Measurements from ENCODE around the gene DDB1. TPM values are rescaled to one million over a fixed set of nuclear protein-coding genes. Genes with fewer than 3 reads are reported as not detected.

Gene DDB1
- total RNA-seq, 1 experiment from 2014 or later: 284 TPM

DNA sequence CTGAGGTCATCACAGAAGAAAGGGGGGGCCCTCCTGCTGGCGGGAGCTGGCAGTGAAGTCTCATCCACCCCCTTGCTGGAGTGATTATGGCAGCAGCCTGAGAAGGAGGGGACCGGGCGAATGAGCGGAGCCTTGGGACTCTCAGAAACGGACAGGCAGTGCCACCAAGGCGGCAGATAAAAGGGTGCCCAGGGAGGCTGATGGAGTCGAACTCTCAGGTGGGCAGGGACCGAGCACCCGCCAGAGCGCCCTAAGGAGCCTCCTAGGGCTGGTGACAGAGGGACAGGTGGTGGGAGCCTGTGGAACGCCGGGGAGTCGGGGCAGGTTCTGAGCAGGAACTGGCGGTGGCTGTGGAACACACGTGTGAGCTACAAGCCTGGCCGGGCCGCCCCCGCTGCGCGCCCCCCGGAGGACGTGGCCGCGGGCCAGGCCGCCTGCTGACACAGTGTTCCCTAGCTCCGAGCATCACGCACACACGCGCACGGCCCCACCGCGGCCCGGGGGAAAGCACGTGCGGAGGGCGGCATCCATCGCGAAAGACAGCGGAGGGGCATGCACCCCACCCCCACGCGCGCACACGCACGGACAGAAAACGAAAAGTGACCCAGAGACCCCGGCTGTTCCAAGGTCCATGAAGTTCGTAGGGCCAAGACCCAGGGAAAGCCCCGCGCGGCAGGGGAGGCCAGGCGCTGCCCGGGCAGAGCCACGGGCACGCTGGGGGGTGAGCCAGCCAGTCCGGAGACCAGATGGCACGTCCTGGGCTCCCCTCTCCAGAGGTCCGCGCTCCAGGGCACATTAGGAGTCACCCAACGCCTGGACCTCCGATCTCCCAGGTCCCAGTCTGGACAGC lies 38.8 kb downstream of the DDB1 start:
- TF ChIP-seq CTCF (IDR thresholded peaks at IDR 0.05; ENCODE audit: insufficient read depth in 1 of 2, low read depth in 1 of 2, low read length in 1 of 2, severe bottlenecking in 1 of 2, unreplicated experiment in 1 of 2): peak in 1 of 2 experiments; percentile 23
- Mint-ChIP-seq H3K4me3 (ENCODE audit: unreplicated experiment) (peak overlapping the region; percentile 96), H3K36me3 (ENCODE audit: insufficient read depth, unreplicated experiment) (peaks cover 31% of the 10 kb centered on the region), H3K27ac (ENCODE audit: unreplicated experiment) (peak overlapping the region; percentile 88), H3K27me3 (ENCODE audit: insufficient read depth, unreplicated experiment) (no peaks in the 10 kb centered on the region), H3K9me3 (ENCODE audit: unreplicated experiment) (no peaks in the 10 kb centered on the region), H3K4me1 (ENCODE audit: low read depth, unreplicated experiment) (peaks cover 12% of the 10 kb centered on the region)
- no TSS peak for BruUV-seq (replicated peaks)
- H3K27me3 ChIP-seq (replicated peaks; ENCODE audit: control insufficient read depth, insufficient read depth, low read length): no peaks in the 10 kb centered on the region
- ChIA-PET POLR2A (interaction anchor here (0.7 to 2.2 kb wide), 3 partner anchors 68 to 135 kb away, joined by 3 to 22 read pairs (median 6); partner anchors contain the start of genes CPSF7, CYB561A3, SDHAF2 and TMEM138), CTCF (interaction anchor here (0.6 to 2.4 kb wide), 8 partner anchors 17 to 380 kb away, joined by 3 to 7 read pairs (median 4); partner anchors contain the start of gene TMEM109)
- intact Hi-C loops (cut with micrococcal nuclease; ENCODE audit: unreplicated experiment): loop anchor here (1.0 kb wide), 1 partner anchor 40 kb away; no protein-coding TSS in a partner anchor
- H3K4me1 ChIP-seq: peaks cover 24% of the 10 kb centered on the region
- no peaks in the 10 kb centered on the region; the same call in 1 of the 2 replicates for H3K36me3 ChIP-seq (ENCODE audit: control insufficient read depth, insufficient read depth, low read length)
- H3K9me3 ChIP-seq: no peaks in the 10 kb centered on the region
- DNase-seq: peak; percentile 59 to 60
- H3K4me3 ChIP-seq (ENCODE audit: low read depth, low read length): peak overlapping the region; percentile 80

GRCh38 chr11:61292356-61292755 lies 40.5 kb downstream of the DDB1 start:
- ChIA-PET POLR2A (interaction anchor here (0.7 kb wide), 1 partner anchor 50 kb away, joined by 7 read pairs; no protein-coding TSS in a partner anchor), CTCF (interaction anchor here (0.9 to 2.4 kb wide), 2 partner anchors 93 to 100 kb away, joined by 7 read pairs; partner anchors contain the start of gene TMEM216)
- DNase-seq: no peak
- no peaks in the 10 kb centered on the region for H3K9me3 ChIP-seq
- H3K4me1 Mint-ChIP-seq (ENCODE audit: low read depth, unreplicated experiment): peaks cover 7% of the 10 kb centered on the region
- H3K36me3 ChIP-seq (ENCODE audit: control insufficient read depth, insufficient read depth, low read length): peaks cover 2% of the 10 kb centered on the region
- H3K27me3 Mint-ChIP-seq (ENCODE audit: insufficient read depth, unreplicated experiment): no peaks in the 10 kb centered on the region
- TF ChIP-seq CTCF (IDR thresholded peaks at IDR 0.05; ENCODE audit: insufficient read depth in 1 of 2, low read depth in 1 of 2, low read length in 1 of 2, severe bottlenecking in 1 of 2, unreplicated experiment in 1 of 2): no peak
- H3K4me3 ChIP-seq (ENCODE audit: low read depth, low read length): no peak overlapping the region
- H3K4me1 ChIP-seq: peaks cover 12% of the 10 kb centered on the region
- H3K36me3 Mint-ChIP-seq (ENCODE audit: insufficient read depth, unreplicated experiment): peaks cover 33% of the 10 kb centered on the region
- H3K27ac Mint-ChIP-seq (ENCODE audit: unreplicated experiment): no peak overlapping the region
- peak overlapping the region; percentile 56 for H3K4me3 Mint-ChIP-seq (ENCODE audit: unreplicated experiment)
- H3K27me3 ChIP-seq (replicated peaks; ENCODE audit: control insufficient read depth, insufficient read depth, low read length): no peaks in the 10 kb centered on the region
- BruUV-seq (replicated peaks): no TSS peak
- H3K9me3 Mint-ChIP-seq (ENCODE audit: unreplicated experiment): no peaks in the 10 kb centered on the region
- intact Hi-C loops (cut with micrococcal nuclease; ENCODE audit: unreplicated experiment): no loop called here

DNA sequence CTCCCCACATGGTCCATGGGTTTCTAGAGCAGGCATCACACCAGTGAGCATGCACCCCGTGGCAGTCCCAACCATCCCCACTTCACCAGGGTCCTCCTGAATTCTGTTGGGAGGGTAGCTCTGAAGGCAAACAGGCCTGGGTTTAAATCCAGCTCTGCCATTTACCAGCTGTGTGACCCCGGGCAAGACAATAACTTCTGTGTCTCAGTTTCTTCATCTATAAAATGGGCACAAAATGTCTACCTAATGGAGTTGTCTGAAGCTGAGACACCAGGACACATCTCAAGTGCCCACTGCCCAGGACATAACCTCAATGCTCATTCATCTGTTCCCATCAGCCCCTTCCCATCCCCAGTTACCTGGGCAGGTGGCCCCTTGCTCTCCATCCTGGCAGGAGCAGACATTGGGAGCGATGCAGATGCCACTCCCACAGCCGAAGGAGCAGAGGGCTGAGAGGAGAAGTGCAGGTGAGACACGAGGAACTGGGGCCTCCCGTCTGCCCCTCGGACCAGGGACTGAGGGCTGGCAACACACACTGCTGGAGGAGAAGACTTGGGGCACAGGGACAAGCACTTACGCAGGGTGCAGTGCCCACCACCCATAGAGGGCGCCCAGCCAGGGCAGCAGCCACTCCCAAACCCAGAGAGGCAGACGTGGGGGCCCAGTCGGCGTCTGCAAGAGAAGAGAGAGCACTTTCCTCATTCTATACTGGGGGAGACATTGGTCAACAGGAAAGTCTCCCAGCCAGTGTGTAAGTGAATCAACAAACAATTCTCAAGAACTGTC lies 41.8 kb downstream of the DDB1 start:
- intact Hi-C loops (cut with micrococcal nuclease; ENCODE audit: unreplicated experiment): no loop called here
- BruUV-seq (replicated peaks): no TSS peak
- H3K27me3 Mint-ChIP-seq (ENCODE audit: insufficient read depth, unreplicated experiment): no peaks in the 10 kb centered on the region

More for the DNA sequence above, 41.8 kb downstream of the DDB1 start:
- Histone ChIP-seq H3K9me3 (no peaks in the 10 kb centered on the region), H3K4me1 (peaks cover 12% of the 10 kb centered on the region), H3K36me3 (ENCODE audit: control insufficient read depth, insufficient read depth, low read length) (peaks cover 2% of the 10 kb centered on the region), H3K27me3 (replicated peaks; ENCODE audit: control insufficient read depth, insufficient read depth, low read length) (no peaks in the 10 kb centered on the region), H3K4me3 (ENCODE audit: low read depth, low read length) (no peak overlapping the region)
- CTCF ChIA-PET: no interaction called here
- Mint-ChIP-seq H3K36me3 (ENCODE audit: insufficient read depth, unreplicated experiment) (peaks cover 24% of the 10 kb centered on the region), H3K4me3 (ENCODE audit: unreplicated experiment) (no peak overlapping the region), H3K4me1 (ENCODE audit: low read depth, unreplicated experiment) (peaks cover 5% of the 10 kb centered on the region), H3K27ac (ENCODE audit: unreplicated experiment) (no peak overlapping the region), H3K9me3 (ENCODE audit: unreplicated experiment) (no peaks in the 10 kb centered on the region)
- peak in 1 of 2 experiments; percentile 9 for TF ChIP-seq CTCF (IDR thresholded peaks at IDR 0.05; ENCODE audit: insufficient read depth in 1 of 2, low read depth in 1 of 2, low read length in 1 of 2, severe bottlenecking in 1 of 2, unreplicated experiment in 1 of 2)
- POLR2A ChIA-PET: no interaction called here
- DNase-seq: no peak

Measured in Caco-2 (cell line).